ENCODE data around the gene TMEM132C. TPM values are rescaled to one million over a fixed set of nuclear protein-coding genes. Genes with fewer than 3 reads are reported as not detected.

TMEM132C gene
- total and polyA plus RNA-seq, 7 donors = 0.60 to 3.5 (median 1.7) TPM; not detected in 1

DNA sequence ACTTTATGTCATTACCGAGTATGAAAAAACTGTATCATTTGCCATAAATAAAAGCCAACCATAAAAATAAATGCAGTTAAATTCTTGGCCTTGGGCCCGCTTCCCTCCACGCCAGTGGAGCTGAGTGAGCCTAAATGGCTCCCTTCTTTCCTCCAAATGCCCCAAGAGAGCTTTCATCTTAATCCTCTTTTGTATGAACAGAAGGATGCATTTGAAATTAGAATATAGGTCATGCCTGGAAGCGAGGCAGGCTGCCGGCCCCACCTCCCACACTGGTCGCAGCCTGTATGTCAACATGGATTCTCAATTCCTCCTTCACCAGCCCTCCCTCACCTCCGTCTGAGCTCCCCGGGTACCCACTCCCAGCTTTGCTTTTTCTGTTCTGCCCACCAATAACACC lies 311.1 kb downstream of the TMEM132C start:
- Histone ChIP-seq H3K36me3 (no peaks in the 10 kb centered on the region), H3K9me3 (no peaks in the 10 kb centered on the region), H3K27ac (no peak overlapping the region), H3K4me1 (no peaks in the 10 kb centered on the region), H3K4me3 (no peak overlapping the region), H3K27me3 (no peaks in the 10 kb centered on the region)
- DNase-seq = no peak
- intact Hi-C loops (cut with DNase I) = no loop called here
- TF ChIP-seq POLR2AphosphoS5 (IDR thresholded peaks at IDR 0.05) (no peak), POLR2A (IDR thresholded peaks at IDR 0.05) (no peak), EP300 (IDR thresholded peaks at IDR 0.05) (no peak)
- TF ChIP-seq, protein P1, sequence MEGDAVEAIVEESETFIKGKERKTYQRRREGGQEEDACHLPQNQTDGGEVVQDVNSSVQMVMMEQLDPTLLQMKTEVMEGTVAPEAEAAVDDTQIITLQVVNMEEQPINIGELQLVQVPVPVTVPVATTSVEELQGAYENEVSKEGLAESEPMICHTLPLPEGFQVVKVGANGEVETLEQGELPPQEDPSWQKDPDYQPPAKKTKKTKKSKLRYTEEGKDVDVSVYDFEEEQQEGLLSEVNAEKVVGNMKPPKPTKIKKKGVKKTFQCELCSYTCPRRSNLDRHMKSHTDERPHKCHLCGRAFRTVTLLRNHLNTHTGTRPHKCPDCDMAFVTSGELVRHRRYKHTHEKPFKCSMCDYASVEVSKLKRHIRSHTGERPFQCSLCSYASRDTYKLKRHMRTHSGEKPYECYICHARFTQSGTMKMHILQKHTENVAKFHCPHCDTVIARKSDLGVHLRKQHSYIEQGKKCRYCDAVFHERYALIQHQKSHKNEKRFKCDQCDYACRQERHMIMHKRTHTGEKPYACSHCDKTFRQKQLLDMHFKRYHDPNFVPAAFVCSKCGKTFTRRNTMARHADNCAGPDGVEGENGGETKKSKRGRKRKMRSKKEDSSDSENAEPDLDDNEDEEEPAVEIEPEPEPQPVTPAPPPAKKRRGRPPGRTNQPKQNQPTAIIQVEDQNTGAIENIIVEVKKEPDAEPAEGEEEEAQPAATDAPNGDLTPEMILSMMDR (IDR thresholded peaks at IDR 0.05) = no peak
- whole genome bisulfite sequencing, 2 donors = 90 to 91% methylated on average over 8 of the region's 8 CpGs

- Histone ChIP-seq H3K4me3 (no peak overlapping the region), H3K36me3 (no peaks in the 10 kb centered on the region), H3K27ac (no peak overlapping the region), H3K4me1 (no peaks in the 10 kb centered on the region), H3K27me3 (no peaks in the 10 kb centered on the region), H3K9me3 (no peaks in the 10 kb centered on the region)
- intact Hi-C loops (cut with DNase I) = no loop called here
- 65 to 75% methylated on average over 7 of the region's 7 CpGs for WGBS, 2 donors
- no peak for TF ChIP-seq POLR2A (IDR thresholded peaks at IDR 0.05)
- TF ChIP-seq POLR2AphosphoS5 (IDR thresholded peaks at IDR 0.05) = no peak
- TF ChIP-seq EP300 (IDR thresholded peaks at IDR 0.05) = no peak
- TF ChIP-seq, protein P1 (IDR thresholded peaks at IDR 0.05) = no peak
- DNase-seq = no peak
These were observed 314.4 kb downstream of the TMEM132C start for GRCh38 chr12:128581321-128581761.

GRCh38 chr12:128583453-128583852 lies 316.5 kb downstream of the TMEM132C start:
- Histone ChIP-seq H3K27me3 (no peaks in the 10 kb centered on the region), H3K9me3 (no peaks in the 10 kb centered on the region), H3K36me3 (no peaks in the 10 kb centered on the region), H3K4me1 (no peaks in the 10 kb centered on the region), H3K4me3 (no peak overlapping the region), H3K27ac (no peak overlapping the region)
- TF ChIP-seq EP300 (IDR thresholded peaks at IDR 0.05) = no peak
- no peak for TF ChIP-seq POLR2A (IDR thresholded peaks at IDR 0.05)
- no peak for TF ChIP-seq POLR2AphosphoS5 (IDR thresholded peaks at IDR 0.05)
- DNase-seq = no peak
- 63 to 84% methylated on average over 9 of the region's 9 CpGs for WGBS, 2 donors
- intact Hi-C loops (cut with DNase I) = no loop called here

- Histone ChIP-seq H3K4me3 (no peak overlapping the region), H3K27ac (peak overlapping the region in 1 of 4 donors; percentile 14), H3K36me3 (no peaks in the 10 kb centered on the region), H3K9me3 (no peaks in the 10 kb centered on the region), H3K27me3 (no peaks in the 10 kb centered on the region), H3K4me1 (no peaks in the 10 kb centered on the region)
- DNase-seq = no peak
- intact Hi-C loops (cut with DNase I) = no loop called here
- 35 to 39% methylated on average over 7 of the region's 7 CpGs for WGBS, 2 donors
- TF ChIP-seq, protein P1 (IDR thresholded peaks at IDR 0.05) = no peak
- TF ChIP-seq POLR2AphosphoS5 (IDR thresholded peaks at IDR 0.05) (no peak), POLR2A (IDR thresholded peaks at IDR 0.05) (no peak), EP300 (IDR thresholded peaks at IDR 0.05) (no peak)
These were observed 319.6 kb downstream of the TMEM132C start for GRCh38 chr12:128586451-128587029.

- Histone ChIP-seq H3K27ac (no peak overlapping the region), H3K36me3 (no peaks in the 10 kb centered on the region), H3K9me3 (no peaks in the 10 kb centered on the region), H3K4me3 (no peak overlapping the region), H3K27me3 (no peaks in the 10 kb centered on the region), H3K4me1 (no peaks in the 10 kb centered on the region)
- intact Hi-C loops (cut with DNase I) = no loop called here
- WGBS, 2 donors = 86 to 87% methylated on average over 2 of the region's 2 CpGs
- TF ChIP-seq, protein P1 (IDR thresholded peaks at IDR 0.05) = no peak
- no peak for TF ChIP-seq POLR2AphosphoS5 (IDR thresholded peaks at IDR 0.05)
- no peak for TF ChIP-seq EP300 (IDR thresholded peaks at IDR 0.05)
- no peak for TF ChIP-seq POLR2A (IDR thresholded peaks at IDR 0.05)
- no peak for DNase-seq
These were observed 320.9 kb downstream of the TMEM132C start for GRCh38 chr12:128587918-128588317.

Data from sigmoid colon (tissue), 7 donors.